ENCODE data around the gene ZNF598. TPM values are rescaled to one million over a fixed set of nuclear protein-coding genes. Genes with fewer than 3 reads are reported as not detected.

ZNF598 gene
- total and polyA plus RNA-seq, 7 experiments from 2014 or later, result 1.9 to 63.2 (median 46.0) TPM

GRCh38 chr16:2028620-2029220 lies 19.1 kb upstream of the ZNF598 start:
- DNase-seq (no peak), ATAC-seq (no peak)
- no peaks in the 10 kb centered on the region for H3K36me3 ChIP-seq (ENCODE audit: control insufficient read depth in 2 of 3, insufficient read depth in 3 of 3, low read length in 3 of 3)
- Mint-ChIP-seq H3K27me3 (peaks cover 0 to 26% (median 0%) of the 10 kb centered on the region in 5 donors), H3K36me3 (no peaks in the 10 kb centered on the region), H3K4me1 (peaks cover 6 to 20% (median 15%) of the 10 kb centered on the region in 7 donors), H3K27ac (no peak overlapping the region), H3K4me3 (no peak overlapping the region), H3K9me3 (peaks cover 0 to 2% (median 0%) of the 10 kb centered on the region in 11 donors)
- H3K9me3 ChIP-seq (ENCODE audit: control insufficient read depth in 2 of 3, low read length in 3 of 3), result no peaks in the 10 kb centered on the region
- H3K4me1 ChIP-seq (ENCODE audit: control insufficient read depth in 2 of 2, insufficient read depth in 2 of 2, low read length in 2 of 2), result peaks cover 4 to 12% of the 10 kb centered on the region in 2 donors
- H3K27ac ChIP-seq (ENCODE audit: low read depth, low read length), result no peak overlapping the region
- H3K27me3 ChIP-seq (ENCODE audit: control insufficient read depth in 2 of 2, insufficient read depth in 2 of 2, low read length in 2 of 2), result no peaks in the 10 kb centered on the region
- H3K4me3 ChIP-seq (ENCODE audit: low read length), result no peak overlapping the region
- intact Hi-C loops (cut with micrococcal nuclease), result no loop called here
- ChIA-PET CTCF (no interaction called here), POLR2A (interaction anchor here (0.7 to 2.3 kb wide), 2 partner anchors 112 to 1901 kb away, joined by 3 to 8 read pairs; no protein-coding TSS in a partner anchor)

DNA sequence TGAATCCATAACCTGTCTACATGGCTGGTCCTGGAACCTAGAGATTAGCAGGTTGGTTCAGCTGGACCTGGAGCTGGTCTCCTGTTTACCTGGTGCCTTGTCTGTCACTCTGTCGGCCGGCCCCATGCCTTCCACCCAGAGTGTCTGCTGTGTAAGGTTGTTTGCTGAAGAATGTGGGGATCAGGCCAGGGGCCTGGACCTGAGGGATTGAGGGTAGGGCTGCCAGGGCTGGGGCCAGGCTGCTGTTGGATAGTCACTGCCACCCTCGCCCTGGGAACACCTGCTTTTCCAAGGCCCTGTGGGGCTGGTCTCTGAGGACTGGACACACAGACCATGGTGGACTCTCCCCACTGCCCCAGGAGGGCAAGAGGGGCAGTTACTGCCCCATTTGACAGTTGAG lies 18.5 kb upstream of the ZNF598 start:
- no peak overlapping the region for H3K4me3 ChIP-seq (ENCODE audit: low read length)
- H3K4me3 Mint-ChIP-seq, result peak overlapping the region in 9 of 10 donors; percentile 71 to 84 (median 78)
- H3K36me3 ChIP-seq (ENCODE audit: control insufficient read depth in 2 of 3, insufficient read depth in 3 of 3, low read length in 3 of 3), result no peaks in the 10 kb centered on the region
- DNase-seq (no peak), ATAC-seq (no peak)
- no peak overlapping the region for H3K27ac ChIP-seq (ENCODE audit: low read depth, low read length)
- no peaks in the 10 kb centered on the region for H3K27me3 ChIP-seq (ENCODE audit: control insufficient read depth in 2 of 2, insufficient read depth in 2 of 2, low read length in 2 of 2)
- H3K27ac Mint-ChIP-seq, result no peak overlapping the region
- H3K4me1 Mint-ChIP-seq, result peaks cover 10 to 25% (median 19%) of the 10 kb centered on the region in 7 donors
- H3K4me1 ChIP-seq (ENCODE audit: control insufficient read depth in 2 of 2, insufficient read depth in 2 of 2, low read length in 2 of 2), result peaks cover 9 to 17% of the 10 kb centered on the region in 2 donors
- H3K27me3 Mint-ChIP-seq, result peaks cover 0 to 26% (median 0%) of the 10 kb centered on the region in 5 donors
- no peaks in the 10 kb centered on the region for H3K9me3 ChIP-seq (ENCODE audit: control insufficient read depth in 2 of 3, low read length in 3 of 3)
- POLR2A ChIA-PET, result interaction anchor here (1.3 to 2.3 kb wide), 3 partner anchors 19 to 127 kb away, joined by 3 to 8 read pairs (median 4); partner anchors contain the start of genes NTHL1 and TSC2
- intact Hi-C loops (cut with micrococcal nuclease), result no loop called here
- CTCF ChIA-PET, result interaction anchor here (1.1 kb wide), 1 partner anchor 18 kb away, joined by 3 read pairs; no protein-coding TSS in a partner anchor
- H3K9me3 Mint-ChIP-seq, result peaks cover 0 to 2% (median 0%) of the 10 kb centered on the region in 11 donors
- no peaks in the 10 kb centered on the region for H3K36me3 Mint-ChIP-seq

GRCh38 chr16:2027024-2028010 lies 17.7 kb upstream of the ZNF598 start:
- POLR2A ChIA-PET, result interaction anchor here (1.3 to 2.3 kb wide), 3 partner anchors 20 to 127 kb away, joined by 3 to 8 read pairs (median 4); partner anchors contain the start of genes NTHL1 and TSC2
- H3K36me3 ChIP-seq (ENCODE audit: control insufficient read depth in 2 of 3, insufficient read depth in 3 of 3, low read length in 3 of 3), result no peaks in the 10 kb centered on the region
- Mint-ChIP-seq H3K4me1 (peaks cover 13 to 30% (median 23%) of the 10 kb centered on the region in 7 donors), H3K4me3 (peak overlapping the region; percentile 71 to 87 (median 78)), H3K27ac (peak overlapping the region in 2 of 9 donors; percentile 73 to 77), H3K9me3 (peaks cover 0 to 4% (median 0%) of the 10 kb centered on the region in 11 donors), H3K27me3 (peaks cover 0 to 34% (median 4%) of the 10 kb centered on the region in 5 donors), H3K36me3 (no peaks in the 10 kb centered on the region)
- no peaks in the 10 kb centered on the region for H3K27me3 ChIP-seq (ENCODE audit: control insufficient read depth in 2 of 2, insufficient read depth in 2 of 2, low read length in 2 of 2)
- H3K4me3 ChIP-seq (ENCODE audit: low read length), result peak overlapping the region; percentile 37
- ATAC-seq (peak; percentile 3), DNase-seq (peak in 2 of 9 donors; percentile 18 to 23)
- H3K4me1 ChIP-seq (ENCODE audit: control insufficient read depth in 2 of 2, insufficient read depth in 2 of 2, low read length in 2 of 2), result peaks cover 14 to 20% of the 10 kb centered on the region in 2 donors
- H3K27ac ChIP-seq (ENCODE audit: low read depth, low read length), result peak overlapping the region; percentile 14
- CTCF ChIA-PET, result interaction anchor here (1.1 kb wide), 1 partner anchor 19 kb away, joined by 3 read pairs; no protein-coding TSS in a partner anchor
- H3K9me3 ChIP-seq (ENCODE audit: control insufficient read depth in 2 of 3, low read length in 3 of 3), result no peaks in the 10 kb centered on the region
- intact Hi-C loops (cut with micrococcal nuclease), result no loop called here

DNA sequence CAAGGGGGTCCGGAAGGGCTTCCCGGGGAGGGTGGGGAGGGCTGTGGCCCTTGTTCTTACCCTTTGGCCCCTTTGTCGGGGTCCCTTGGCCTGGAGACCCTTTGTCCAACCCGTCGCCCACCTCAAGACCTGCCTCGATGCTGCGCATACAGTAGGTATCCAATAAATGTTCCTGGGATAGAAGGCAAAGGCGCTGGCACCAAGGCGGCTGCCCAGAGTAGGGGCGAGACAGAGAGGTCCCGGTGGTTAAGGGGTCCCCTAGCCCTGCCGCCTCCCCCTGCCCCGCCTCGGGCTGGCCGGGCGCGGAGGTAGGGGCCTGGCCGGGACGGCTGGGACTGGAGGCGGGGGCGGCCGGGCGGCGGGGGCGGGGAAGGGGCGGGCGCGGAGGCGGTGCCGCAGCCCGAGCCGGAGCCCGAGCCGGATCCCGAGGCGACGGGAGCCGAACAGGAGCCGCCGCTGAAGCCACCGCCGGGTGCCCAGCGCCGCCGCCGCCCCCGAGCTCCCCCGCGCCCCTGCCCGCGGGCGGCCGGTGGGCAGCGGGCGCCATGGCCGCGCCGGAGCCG lies 16.9 kb upstream of the ZNF598 start, which contains the start of gene NHERF2:
NHERF2 (plus strand) TSS at position 442 of the 563 bp plus-strand sequence; CDS start at position 546, 104 bp downstream.
- Mint-ChIP-seq H3K4me1 (peaks cover 13 to 30% (median 23%) of the 10 kb centered on the region in 7 donors), H3K27me3 (peaks cover 0 to 42% (median 7%) of the 10 kb centered on the region in 5 donors), H3K4me3 (peak within 1 kb of the TSS; percentile 71 to 87 (median 78)), H3K36me3 (no peaks in the 10 kb centered on the region), H3K9me3 (peaks cover 0 to 4% (median 0%) of the 10 kb centered on the region in 11 donors), H3K27ac (peak within 1 kb of the TSS in 3 of 9 donors; percentile 19 to 77 (median 73))
- peak; percentile 12 for ATAC-seq
- H3K27me3 ChIP-seq (ENCODE audit: control insufficient read depth in 2 of 2, insufficient read depth in 2 of 2, low read length in 2 of 2), result peaks cover 0 to 4% of the 10 kb centered on the region in 2 donors
- intact Hi-C loops (cut with micrococcal nuclease), result no loop called here
- H3K36me3 ChIP-seq (ENCODE audit: control insufficient read depth in 2 of 3, insufficient read depth in 3 of 3, low read length in 3 of 3), result no peaks in the 10 kb centered on the region
- H3K9me3 ChIP-seq (ENCODE audit: control insufficient read depth in 2 of 3, low read length in 3 of 3), result no peaks in the 10 kb centered on the region
- peak in 2 of 9 donors; percentile 27 to 30 for DNase-seq
- CTCF ChIA-PET, result no interaction called here
- H3K4me3 ChIP-seq (ENCODE audit: low read length), result peak within 1 kb of the TSS; percentile 37
- peak within 1 kb of the TSS; percentile 20 for H3K27ac ChIP-seq (ENCODE audit: low read depth, low read length)
- POLR2A ChIA-PET, result interaction anchor here (1.9 to 2.3 kb wide), 2 partner anchors 21 to 114 kb away, joined by 4 to 8 read pairs; partner anchors contain the start of genes NTHL1 and TSC2
- peaks cover 14 to 20% of the 10 kb centered on the region in 2 donors for H3K4me1 ChIP-seq (ENCODE audit: control insufficient read depth in 2 of 2, insufficient read depth in 2 of 2, low read length in 2 of 2)

- Histone ChIP-seq H3K4me1 (ENCODE audit: control insufficient read depth in 2 of 2, insufficient read depth in 2 of 2, low read length in 2 of 2) (peaks cover 14 to 20% of the 10 kb centered on the region in 2 donors), H3K27ac (ENCODE audit: low read depth, low read length) (peak overlapping the region; percentile 20), H3K4me3 (ENCODE audit: low read length) (no peak overlapping the region), H3K27me3 (ENCODE audit: control insufficient read depth in 2 of 2, insufficient read depth in 2 of 2, low read length in 2 of 2) (peaks cover 0 to 4% of the 10 kb centered on the region in 2 donors), H3K9me3 (ENCODE audit: control insufficient read depth in 2 of 3, low read length in 3 of 3) (no peaks in the 10 kb centered on the region), H3K36me3 (ENCODE audit: control insufficient read depth in 2 of 3, insufficient read depth in 3 of 3, low read length in 3 of 3) (no peaks in the 10 kb centered on the region)
- H3K4me1 Mint-ChIP-seq, result peaks cover 13 to 30% (median 23%) of the 10 kb centered on the region in 7 donors
- peak overlapping the region; percentile 12 to 83 (median 47) for H3K4me3 Mint-ChIP-seq
- ChIA-PET POLR2A (interaction anchor here (1.9 to 4.3 kb wide), 3 partner anchors 22 to 129 kb away, joined by 4 to 32 read pairs (median 7); partner anchors contain the start of genes NTHL1, TRAF7 and TSC2), CTCF (no interaction called here)
- ATAC-seq, result no peak
- peaks cover 0 to 4% (median 0%) of the 10 kb centered on the region in 11 donors for H3K9me3 Mint-ChIP-seq
- no peaks in the 10 kb centered on the region for H3K36me3 Mint-ChIP-seq
- H3K27me3 Mint-ChIP-seq, result peaks cover 0 to 46% (median 9%) of the 10 kb centered on the region in 5 donors
- peak overlapping the region in 1 of 9 donors; percentile 19 for H3K27ac Mint-ChIP-seq
- intact Hi-C loops (cut with micrococcal nuclease), result no loop called here
- no peak for DNase-seq
Measured at GRCh38 chr16:2025878-2026460, 16.3 kb upstream of the ZNF598 start.

Measured in naive thymus-derived CD4-positive, alpha-beta T cell (primary cell).